Esophagus squamous epithelium (tissue), 5 donors: ENCODE measurements around the gene NT5DC2. TPM values are rescaled to one million over a fixed set of nuclear protein-coding genes. Genes with fewer than 3 reads are reported as not detected.

Source experiments
- DNase-seq: peaks from one replicate; lab custom pipeline; 2025; lab: John Stamatoyannopoulos, UW
- H3K27ac ChIP-seq, 4 donors: fragments of 200-600 bp; sonication (generic); one replicate each; pipeline ENCODE4 v1.5.1; 2016 to 2019; ENCODE audit warnings: mild to moderate bottlenecking in 1 of 4
- H3K27me3 ChIP-seq, 4 donors: fragments of 200-600 bp; sonication (generic); 1 replicate in 3 of 4; 2 replicates in 1 of 4; pipeline versions ENCODE4 v1.5.1 to v1.6.0; 2017 to 2021; ENCODE audit warnings: antibody characterized with exemption in 1 of 4
- H3K36me3 ChIP-seq, 3 donors: fragments of 200-600 bp; sonication (generic); one replicate each; pipeline ENCODE4 v1.5.1; 2016 to 2019
- H3K4me1 ChIP-seq, 3 donors: fragments of 200-600 bp; sonication (generic); one replicate each; pipeline ENCODE4 v1.5.1; 2017 to 2019
- H3K4me3 ChIP-seq, 4 donors: fragments of 200-600 bp; sonication (generic); 1 replicate in 3 of 4; 2 replicates in 1 of 4; pipeline ENCODE4 v1.5.1; 2016 to 2019; ENCODE audit warnings: mild to moderate bottlenecking in 2 of 4, moderate library complexity in 1 of 4
- H3K9me3 ChIP-seq, 3 donors: fragments of 200-600 bp; sonication (generic); one replicate each; pipeline ENCODE4 v1.5.1; 2016 to 2019
- POLR2A ChIP-seq, 4 donors: fragments of 450-650 bp; IDR thresholded peaks; one replicate each; pipeline ENCODE4 v1.6.1; 2017; ENCODE audit warnings: antibody characterized with exemption in 4 of 4, mild to moderate bottlenecking in 4 of 4, moderate library complexity in 3 of 4
- WGBS, 2 donors: methylation state at CpG; one replicate each; pipeline ENCODE4 v1.1.5; 2018; 5-methylcytosine and 5-hydroxymethylcytosine counted together
- intact Hi-C: fragments of 100-400 bp; cut with DNase I; formaldehyde crosslinking; loops from one replicate; pipeline ENCODE4 v1.15.0; 2022
- total RNA-seq, 4 donors: library from RNA; depleted of rRNA; stranded (reverse); fragments of >200 nt; gene quantifications; one replicate each; pipeline ENCODE4 v1.1.0, GENCODE V29; 2016
- TF ChIP-seq, protein P1 (sequence below), 6 experiments: fragments of 450-650 bp in 4 of 6; fragments of 200-600 bp in 2 of 6; sonication (generic) in 2 of 6; IDR thresholded peaks; one replicate each; pipeline ENCODE4 v1.5.1; 2016 to 2019; ENCODE audit warnings: antibody characterized with exemption in 6 of 6, mild to moderate bottlenecking in 4 of 6, moderate library complexity in 4 of 6
- donor health status: DM: yes; HTN: yes; CAD: no.

Gene NT5DC2
- total RNA-seq, 4 donors from 2014 or later: 58.9 to 79.5 (median 70.2) TPM

DNA sequence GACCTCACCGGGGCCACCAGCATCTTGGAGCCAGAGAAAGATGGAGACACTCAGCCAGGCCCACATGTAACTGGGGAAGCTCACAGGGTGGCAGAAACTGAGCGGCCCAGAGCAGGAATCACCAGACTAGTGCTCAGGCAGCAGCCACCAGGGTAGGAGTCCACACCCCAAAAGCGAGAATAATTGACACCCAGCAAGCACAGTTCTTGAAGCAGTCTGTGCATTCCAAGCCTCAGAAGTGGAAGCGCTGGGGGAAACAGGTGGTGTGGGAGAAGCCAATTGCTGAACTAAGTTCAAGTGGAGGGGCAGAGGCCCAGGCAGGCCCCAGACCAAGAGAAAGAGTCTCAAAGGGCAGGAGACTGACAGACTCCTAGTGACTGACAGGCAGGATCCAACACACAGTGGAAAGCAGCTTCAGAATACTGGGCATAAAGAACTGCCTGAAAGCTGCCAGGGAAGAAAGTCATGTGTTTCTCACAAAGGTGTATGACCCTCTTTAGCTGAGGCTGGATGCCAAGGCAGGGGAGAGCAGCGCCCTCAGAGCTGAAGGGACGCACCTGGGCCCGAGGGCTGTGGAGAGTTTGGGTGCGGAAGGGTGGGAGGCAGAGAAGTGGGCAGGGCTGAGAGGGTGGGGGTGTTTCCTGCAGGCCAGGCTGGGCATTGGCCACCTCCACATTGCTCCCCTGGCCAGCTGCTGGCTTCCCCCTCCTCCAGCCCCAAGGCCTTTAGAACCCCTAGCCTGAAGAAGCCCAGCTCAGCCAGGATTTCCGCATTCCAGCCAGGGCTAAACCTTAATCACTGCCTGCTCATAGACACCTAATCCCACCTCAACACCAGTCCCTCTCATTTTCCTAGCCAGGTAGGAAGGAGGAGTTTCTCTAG is 7.7 kb downstream of the NT5DC2 start:
- peak overlapping the region; percentile 79 to 90 (median 86) for H3K27ac ChIP-seq
- H3K9me3 ChIP-seq: no peaks in the 10 kb centered on the region
- H3K4me3 ChIP-seq: no peak overlapping the region
- intact Hi-C loops: no loop called here
- peaks cover 31 to 71% (median 33%) of the 10 kb centered on the region in 3 donors for H3K4me1 ChIP-seq
- no peak for DNase-seq
- no peak for TF ChIP-seq POLR2A (IDR thresholded peaks at IDR 0.05)
- TF ChIP-seq, protein P1, sequence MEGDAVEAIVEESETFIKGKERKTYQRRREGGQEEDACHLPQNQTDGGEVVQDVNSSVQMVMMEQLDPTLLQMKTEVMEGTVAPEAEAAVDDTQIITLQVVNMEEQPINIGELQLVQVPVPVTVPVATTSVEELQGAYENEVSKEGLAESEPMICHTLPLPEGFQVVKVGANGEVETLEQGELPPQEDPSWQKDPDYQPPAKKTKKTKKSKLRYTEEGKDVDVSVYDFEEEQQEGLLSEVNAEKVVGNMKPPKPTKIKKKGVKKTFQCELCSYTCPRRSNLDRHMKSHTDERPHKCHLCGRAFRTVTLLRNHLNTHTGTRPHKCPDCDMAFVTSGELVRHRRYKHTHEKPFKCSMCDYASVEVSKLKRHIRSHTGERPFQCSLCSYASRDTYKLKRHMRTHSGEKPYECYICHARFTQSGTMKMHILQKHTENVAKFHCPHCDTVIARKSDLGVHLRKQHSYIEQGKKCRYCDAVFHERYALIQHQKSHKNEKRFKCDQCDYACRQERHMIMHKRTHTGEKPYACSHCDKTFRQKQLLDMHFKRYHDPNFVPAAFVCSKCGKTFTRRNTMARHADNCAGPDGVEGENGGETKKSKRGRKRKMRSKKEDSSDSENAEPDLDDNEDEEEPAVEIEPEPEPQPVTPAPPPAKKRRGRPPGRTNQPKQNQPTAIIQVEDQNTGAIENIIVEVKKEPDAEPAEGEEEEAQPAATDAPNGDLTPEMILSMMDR (IDR thresholded peaks at IDR 0.05): no peak
- H3K36me3 ChIP-seq: peaks cover 6 to 51% (median 19%) of the 10 kb centered on the region in 3 donors
- H3K27me3 ChIP-seq: no peaks in the 10 kb centered on the region
- WGBS, 2 donors: 69 to 70% methylated on average over 7 to 9 of the region's 9 CpGs

DNA sequence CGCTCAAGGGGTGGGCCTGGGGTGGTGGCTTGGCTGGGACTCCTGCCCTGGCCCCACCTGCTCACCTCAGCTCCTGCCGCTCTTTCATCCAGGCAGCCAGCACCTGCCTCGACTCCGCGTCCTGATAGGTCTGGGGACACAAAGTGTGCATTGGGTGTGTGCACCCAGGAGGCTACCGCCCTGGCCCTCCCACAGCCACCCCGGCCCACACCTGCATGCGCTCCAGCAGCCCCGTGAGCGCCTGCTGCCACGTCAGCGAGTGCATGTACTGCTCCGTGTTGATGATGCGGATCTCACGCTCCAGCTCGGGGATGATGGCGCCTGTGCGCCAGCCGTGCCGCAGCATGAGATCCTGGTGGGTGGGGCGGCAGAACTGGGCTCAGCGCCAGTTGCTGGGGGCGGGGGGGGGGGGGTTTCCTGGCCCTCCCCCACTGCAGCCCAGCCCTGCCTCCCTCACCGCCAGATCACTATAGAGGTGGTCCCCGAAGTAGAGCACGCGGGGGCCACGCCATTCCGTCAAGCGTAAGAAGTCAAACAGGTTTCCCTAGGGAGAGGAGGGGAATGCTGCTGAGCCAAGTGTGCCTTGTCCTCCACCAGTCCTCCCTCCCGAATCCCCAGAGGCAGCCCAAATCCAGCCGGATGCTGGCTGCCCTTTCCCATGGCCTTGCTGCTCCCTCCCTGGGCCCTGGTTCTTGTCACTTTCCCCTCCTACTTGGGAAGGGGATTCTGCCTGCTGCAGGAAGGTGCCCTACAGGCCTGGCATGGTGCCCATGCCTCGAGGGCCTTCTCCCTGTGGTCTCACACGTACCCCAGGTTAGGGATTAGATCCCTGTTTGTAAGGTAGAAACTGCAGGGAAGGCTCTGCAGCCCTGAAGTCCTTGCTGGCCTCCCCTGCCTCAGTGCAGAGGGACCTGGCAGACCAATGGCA is 8.6 kb downstream of the NT5DC2 start:
- Histone ChIP-seq H3K4me3 (peak overlapping the region in 2 of 4 donors; percentile 7 to 41), H3K27me3 (no peaks in the 10 kb centered on the region), H3K4me1 (peaks cover 25 to 62% (median 27%) of the 10 kb centered on the region in 3 donors), H3K36me3 (peaks cover 6 to 51% (median 19%) of the 10 kb centered on the region in 3 donors), H3K9me3 (no peaks in the 10 kb centered on the region), H3K27ac (peak overlapping the region; percentile 79 to 90 (median 86))
- DNase-seq: no peak
- 41 to 55% methylated on average over 11 to 13 of the region's 34 CpGs for WGBS, 2 donors
- intact Hi-C loops: no loop called here
- TF ChIP-seq, protein P1 (IDR thresholded peaks at IDR 0.05): no peak
- TF ChIP-seq POLR2A (IDR thresholded peaks at IDR 0.05): no peak

DNA sequence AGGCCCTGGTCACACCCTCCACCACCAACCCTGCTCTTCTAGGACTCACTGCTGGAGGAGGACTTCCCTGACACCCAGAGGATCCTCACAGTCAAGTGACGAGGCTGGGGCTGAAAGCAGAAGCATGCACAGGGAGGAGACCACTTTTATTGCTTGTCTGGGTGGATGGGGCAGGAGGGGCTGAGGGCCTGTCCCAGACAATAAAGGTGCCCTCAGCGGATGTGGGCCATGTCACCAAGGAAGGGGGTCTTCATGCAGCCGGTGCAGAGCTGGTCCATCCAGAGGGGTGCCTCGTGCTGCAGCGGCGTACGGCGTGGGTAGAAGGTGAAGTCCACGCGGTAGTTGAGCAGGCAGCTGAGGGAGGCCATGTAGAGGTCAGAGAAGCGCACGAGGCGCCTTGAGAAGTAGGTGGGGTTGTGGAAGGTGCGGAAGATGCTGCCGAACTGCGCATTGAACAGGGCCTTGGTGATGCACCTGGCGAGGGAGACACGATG is 9.4 kb downstream of the NT5DC2 start:
- H3K36me3 ChIP-seq: peaks cover 6 to 54% (median 19%) of the 10 kb centered on the region in 3 donors
- intact Hi-C loops: no loop called here
- WGBS, 2 donors: 90 to 96% methylated on average over 16 of the region's 18 CpGs

DNA sequence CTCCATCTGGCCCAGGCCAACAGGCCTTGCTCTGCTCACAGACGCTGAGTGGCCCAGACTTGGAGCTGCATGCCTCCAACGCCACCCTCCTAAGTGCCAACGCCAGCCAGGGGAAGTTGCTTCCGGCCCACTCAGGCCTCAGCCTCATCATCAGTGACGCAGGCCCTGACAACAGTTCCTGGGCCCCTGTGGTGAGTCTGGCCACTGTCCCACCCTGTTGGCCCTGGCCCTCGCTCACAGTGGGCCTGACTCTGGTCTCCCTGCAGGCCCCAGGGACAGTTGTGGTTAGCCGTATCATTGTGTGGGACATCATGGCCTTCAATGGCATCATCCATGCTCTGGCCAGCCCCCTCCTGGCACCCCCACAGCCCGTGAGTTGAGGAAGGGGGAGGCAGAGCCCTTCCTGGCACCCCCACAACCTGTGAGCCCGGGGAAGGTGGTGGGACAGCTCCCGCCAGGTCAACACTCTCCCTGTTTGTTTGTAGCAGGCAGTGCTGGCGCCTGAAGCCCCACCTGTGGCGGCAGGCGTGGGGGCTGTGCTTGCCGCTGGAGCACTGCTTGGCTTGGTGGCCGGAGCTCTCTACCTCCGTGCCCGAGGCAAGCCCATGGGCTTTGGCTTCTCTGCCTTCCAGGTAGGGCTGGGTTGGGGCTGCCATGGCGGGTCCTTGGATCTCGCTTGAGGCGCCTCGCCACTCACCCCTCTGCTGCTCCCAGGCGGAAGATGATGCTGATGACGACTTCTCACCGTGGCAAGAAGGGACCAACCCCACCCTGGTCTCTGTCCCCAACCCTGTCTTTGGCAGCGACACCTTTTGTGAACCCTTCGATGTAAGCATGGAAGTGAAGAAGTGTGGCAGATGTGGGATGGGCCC is 10.0 kb downstream of the NT5DC2 start:
- no peak for DNase-seq
- Histone ChIP-seq H3K27ac (no peak overlapping the region), H3K9me3 (no peaks in the 10 kb centered on the region), H3K4me1 (peaks cover 23 to 54% (median 27%) of the 10 kb centered on the region in 3 donors), H3K27me3 (no peaks in the 10 kb centered on the region), H3K4me3 (no peak overlapping the region), H3K36me3 (peaks cover 6 to 48% (median 19%) of the 10 kb centered on the region in 3 donors)
- WGBS, 2 donors: 89 to 97% methylated on average over 7 to 14 of the region's 26 CpGs
- no peak for TF ChIP-seq POLR2A (IDR thresholded peaks at IDR 0.05)
- TF ChIP-seq, protein P1 (IDR thresholded peaks at IDR 0.05): no peak
- intact Hi-C loops: no loop called here

More for the DNA sequence above, 9.4 kb downstream of the NT5DC2 start:
- DNase-seq: no peak
- TF ChIP-seq, protein P1 (IDR thresholded peaks at IDR 0.05): no peak
- TF ChIP-seq POLR2A (IDR thresholded peaks at IDR 0.05): no peak
- H3K27ac ChIP-seq: peak overlapping the region; percentile 79 to 90 (median 86)
- H3K4me1 ChIP-seq: peaks cover 21 to 55% (median 27%) of the 10 kb centered on the region in 3 donors
- H3K9me3 ChIP-seq: no peaks in the 10 kb centered on the region
- H3K27me3 ChIP-seq: no peaks in the 10 kb centered on the region
- peak overlapping the region in 1 of 4 donors; percentile 41 for H3K4me3 ChIP-seq
